HCT116 (cell line): ENCODE results near the gene ZNF582. TPM values are rescaled to one million over a fixed set of nuclear protein-coding genes. Genes with fewer than 3 reads are reported as not detected.

ENCODE experiments used
- ATAC-seq: fragments of 200-7000 bp; cut with Tn5 transposase; 2 replicates; pipeline ENCODE4 v1.9.1; 2020; ENCODE audit warnings: mild to moderate bottlenecking, moderate library complexity
- BruUV-seq: library from RNA; stranded (reverse); fragments of 400-500 nt; replicated peaks from 2 replicates; lab custom pipeline; 2021; lab: Mats Ljungman, UMichigan
- CTCF ChIA-PET: fragments of 300-600 bp; sonication (Branson Sonifier 250); formaldehyde crosslinking; loops from one replicate; lab custom pipeline; 2021; ENCODE audit warnings: antibody characterized with exemption; lab: Charles Lee
- POLR2A ChIA-PET: fragments of 300-600, 350-600 bp; sonication (Branson Sonifier 250); formaldehyde crosslinking; loops from one replicate; lab custom pipeline; 2021; ENCODE audit warnings: antibody characterized with exemption; lab: Charles Lee
- RAD21 ChIA-PET, 2 experiments: fragments of 300-600 bp; sonication (Branson Sonifier 250); formaldehyde crosslinking; loops; one replicate each; lab custom pipeline; 2023; ENCODE audit warnings: low total read pairs in 2 of 2; ENCODE audit not compliant: uncharacterized antibody in 2 of 2, unreplicated experiment in 2 of 2, low non-redundant PET in 1 of 2; lab: Charles Lee
- DNase-seq: peaks from one replicate; pipeline ENCODE4 v3.0.0-alpha.2; 2010; ENCODE audit warnings: low read depth, low spot score
- H2AFZ ChIP-seq: fragments of 200-600 bp; shearing (Covaris generic), sonication (generic); 2 replicates; pipeline ENCODE4 v1.6.1; 2017; ENCODE audit warnings: low read depth, mixed run types, mixed read lengths, antibody characterized with exemption, low read length; ENCODE audit not compliant: poor library complexity, severe bottlenecking
- H3K27ac ChIP-seq: 2 replicates; pipeline ENCODE4 v1.5.1; 2012; ENCODE audit warnings: low read depth, low read length
- H3K27me3 ChIP-seq: fragments of 200-600 bp; sonication (generic); 2 replicates; pipeline ENCODE4 v1.6.1; 2016; ENCODE audit warnings: mixed run types, low read length, mixed read lengths; ENCODE audit not compliant: insufficient read depth
- H3K36me3 ChIP-seq, 2 experiments: fragments of 200-500 bp in 1 of 2; fragments of 200-600 bp in 1 of 2; sonication (Bioruptor generic) in 1 of 2; sonication (generic) in 1 of 2; 2 replicates each; pipeline versions ENCODE4 v1.5.1 to v1.6.1; 2014 to 2016; ENCODE audit warnings: low read length in 2 of 2, inconsistent platforms in 1 of 2, mixed read lengths in 1 of 2, mixed run types in 1 of 2; ENCODE audit not compliant: insufficient read depth in 2 of 2, control insufficient read depth in 1 of 2
- H3K4me1 ChIP-seq, 2 experiments: fragments of 200-600 bp in 1 of 2; sonication (generic) in 1 of 2; 2 replicates each; pipeline versions ENCODE4 v1.5.1 to v1.6.1; 2012 to 2017; ENCODE audit warnings: low read length in 2 of 2, inconsistent platforms in 1 of 2, mild to moderate bottlenecking in 1 of 2, mixed read lengths in 1 of 2, mixed run types in 1 of 2, moderate library complexity in 1 of 2; ENCODE audit not compliant: insufficient read depth in 2 of 2, control insufficient read depth in 1 of 2
- H3K4me2 ChIP-seq: fragments of 200-600 bp; sonication (generic); 2 replicates; pipeline ENCODE4 v1.6.1; 2017; ENCODE audit warnings: mixed run types, low read length, mixed read lengths
- H3K4me3 ChIP-seq, 2 experiments: fragments of 200-600 bp in 1 of 2; sonication (generic) in 1 of 2; replicated peaks in 1 of 2; 2 replicates each; pipeline ENCODE4 v1.5.1; 2011 to 2016; ENCODE audit warnings: low read length in 2 of 2, control low read depth in 1 of 2, low read depth in 1 of 2, mild to moderate bottlenecking in 1 of 2, mixed read lengths in 1 of 2, mixed run types in 1 of 2
- H3K79me2 ChIP-seq: fragments of 200-600 bp; sonication (generic); 2 replicates; pipeline ENCODE4 v1.6.1; 2017; ENCODE audit warnings: mild to moderate bottlenecking, mixed run types, low read length, moderate library complexity, mixed read lengths; ENCODE audit not compliant: insufficient read depth
- H3K9ac ChIP-seq: fragments of 200-600 bp; sonication (generic); 2 replicates; pipeline ENCODE4 v1.6.1; 2016; ENCODE audit warnings: low read length, mixed read lengths
- H3K9me2 ChIP-seq: fragments of 200-600 bp; sonication (generic), shearing (Covaris generic); 2 replicates; pipeline ENCODE4 v1.6.1; 2017; ENCODE audit warnings: mixed run types, mild to moderate bottlenecking, moderate library complexity; ENCODE audit not compliant: insufficient read depth
- H3K9me3 ChIP-seq, 2 experiments: fragments of 200-500 bp in 1 of 2; fragments of 200-600 bp in 1 of 2; sonication (Bioruptor generic) in 1 of 2; sonication (generic) in 1 of 2; 2 replicates each; pipeline ENCODE4 v1.6.1; 2014 to 2017; ENCODE audit warnings: low read length in 2 of 2, mixed read lengths in 2 of 2, inconsistent platforms in 1 of 2, low read depth in 1 of 2, mild to moderate bottlenecking in 1 of 2, mixed run types in 1 of 2, moderate library complexity in 1 of 2; ENCODE audit not compliant: control insufficient read depth in 1 of 2, insufficient read depth in 1 of 2
- H4K20me1 ChIP-seq: fragments of 200-600 bp; sonication (generic), shearing (Covaris generic); 2 replicates; pipeline ENCODE4 v1.6.1; 2017; ENCODE audit warnings: mixed run types, mild to moderate bottlenecking, moderate library complexity; ENCODE audit not compliant: insufficient read depth
- ELF1 ChIP-seq: IDR thresholded peaks from 2 replicates; pipeline ENCODE4 v1.6.1; 2012; ENCODE audit warnings: low read depth, borderline replicate concordance
- EZH2 ChIP-seq: fragments of 200-600 bp; sonication (generic); IDR thresholded peaks from 2 replicates; pipeline ENCODE4 v1.6.1; 2017; ENCODE audit warnings: antibody characterized with exemption, mixed run types
- JUND ChIP-seq: IDR thresholded peaks from 2 replicates; pipeline ENCODE4 v1.6.1; 2012
- POLR2A ChIP-seq: IDR thresholded peaks from 2 replicates; pipeline ENCODE4 v1.7.0; 2011; ENCODE audit warnings: borderline replicate concordance; ENCODE audit not compliant: insufficient read depth, insufficient read length; ENCODE audit errors: extremely low read depth
- POLR2AphosphoS5 ChIP-seq: IDR thresholded peaks from 2 replicates; pipeline ENCODE4 v1.6.1; 2011; ENCODE audit warnings: mild to moderate bottlenecking, low read depth, low read length, moderate library complexity
- RAD21 ChIP-seq: IDR thresholded peaks from 2 replicates; pipeline ENCODE4 v1.6.1; 2012; ENCODE audit warnings: low read depth, mild to moderate bottlenecking
- ZNF274 ChIP-seq: fragments of 200-500 bp; sonication (Bioruptor generic); IDR thresholded peaks from 2 replicates; pipeline ENCODE4 v1.6.1; 2014; ENCODE audit warnings: mild to moderate bottlenecking, low read depth, low read length, inconsistent platforms
- intact Hi-C: fragments of 100-400 bp; cut with micrococcal nuclease; formaldehyde crosslinking; loops from 2 replicates; pipeline ENCODE4 v1.10.0; 2022
- total RNA-seq: library from RNA; stranded (reverse); gene quantifications from one replicate; pipeline ENCODE4 v1.2.1, GENCODE V29; 2021; ENCODE audit not compliant: unreplicated experiment
- TF ChIP-seq, protein P1 (sequence below): IDR thresholded peaks from 2 replicates; pipeline ENCODE4 v1.6.1; 2012; ENCODE audit warnings: low read depth

ZNF582 gene
- total RNA-seq, 1 experiment from 2014 or later, result not detected

DNA sequence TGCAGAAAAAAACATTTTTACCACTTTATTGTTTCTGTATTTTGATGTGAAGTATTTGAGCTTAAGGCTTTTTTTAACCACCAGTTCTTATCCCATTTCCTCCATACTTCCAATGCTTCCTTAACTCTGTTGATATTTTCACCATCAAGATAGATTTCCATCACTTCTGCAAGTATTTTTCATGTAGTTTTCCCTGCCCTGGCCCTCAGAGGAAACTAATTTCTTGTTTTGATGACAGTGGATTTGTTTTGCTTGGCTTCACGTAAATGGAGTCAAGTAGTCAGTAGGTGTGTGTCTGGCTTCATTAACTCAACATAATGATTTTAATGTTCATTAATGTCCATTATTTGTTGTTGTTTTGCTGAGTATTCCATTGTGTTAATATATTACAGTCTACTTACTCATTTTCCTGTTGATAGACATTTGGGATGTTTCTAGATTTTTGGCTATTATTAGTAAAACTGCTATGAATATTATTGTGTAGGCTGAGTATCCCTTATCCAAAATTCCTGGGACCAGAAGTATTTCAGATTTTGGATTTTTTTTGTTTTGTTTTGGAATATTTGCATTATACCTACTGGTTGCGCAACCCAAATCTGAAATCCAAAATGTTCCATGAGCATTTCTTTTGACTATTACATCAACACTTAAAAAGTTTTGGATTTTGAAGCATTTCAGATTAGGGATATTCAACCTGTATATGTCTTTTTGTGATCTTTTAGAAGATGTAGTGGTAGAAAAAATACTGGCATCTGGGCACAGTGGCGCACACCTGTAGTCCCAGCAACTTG is 23.3 kb downstream of the ZNF582 start:
- TF ChIP-seq ZNF274, result no peak
- TF ChIP-seq POLR2A, result no peak
- TF ChIP-seq ELF1, result no peak
- TF ChIP-seq, protein P1, sequence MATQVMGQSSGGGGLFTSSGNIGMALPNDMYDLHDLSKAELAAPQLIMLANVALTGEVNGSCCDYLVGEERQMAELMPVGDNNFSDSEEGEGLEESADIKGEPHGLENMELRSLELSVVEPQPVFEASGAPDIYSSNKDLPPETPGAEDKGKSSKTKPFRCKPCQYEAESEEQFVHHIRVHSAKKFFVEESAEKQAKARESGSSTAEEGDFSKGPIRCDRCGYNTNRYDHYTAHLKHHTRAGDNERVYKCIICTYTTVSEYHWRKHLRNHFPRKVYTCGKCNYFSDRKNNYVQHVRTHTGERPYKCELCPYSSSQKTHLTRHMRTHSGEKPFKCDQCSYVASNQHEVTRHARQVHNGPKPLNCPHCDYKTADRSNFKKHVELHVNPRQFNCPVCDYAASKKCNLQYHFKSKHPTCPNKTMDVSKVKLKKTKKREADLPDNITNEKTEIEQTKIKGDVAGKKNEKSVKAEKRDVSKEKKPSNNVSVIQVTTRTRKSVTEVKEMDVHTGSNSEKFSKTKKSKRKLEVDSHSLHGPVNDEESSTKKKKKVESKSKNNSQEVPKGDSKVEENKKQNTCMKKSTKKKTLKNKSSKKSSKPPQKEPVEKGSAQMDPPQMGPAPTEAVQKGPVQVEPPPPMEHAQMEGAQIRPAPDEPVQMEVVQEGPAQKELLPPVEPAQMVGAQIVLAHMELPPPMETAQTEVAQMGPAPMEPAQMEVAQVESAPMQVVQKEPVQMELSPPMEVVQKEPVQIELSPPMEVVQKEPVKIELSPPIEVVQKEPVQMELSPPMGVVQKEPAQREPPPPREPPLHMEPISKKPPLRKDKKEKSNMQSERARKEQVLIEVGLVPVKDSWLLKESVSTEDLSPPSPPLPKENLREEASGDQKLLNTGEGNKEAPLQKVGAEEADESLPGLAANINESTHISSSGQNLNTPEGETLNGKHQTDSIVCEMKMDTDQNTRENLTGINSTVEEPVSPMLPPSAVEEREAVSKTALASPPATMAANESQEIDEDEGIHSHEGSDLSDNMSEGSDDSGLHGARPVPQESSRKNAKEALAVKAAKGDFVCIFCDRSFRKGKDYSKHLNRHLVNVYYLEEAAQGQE, result no peak
- TF ChIP-seq POLR2AphosphoS5, result no peak
- TF ChIP-seq RAD21, result no peak
- TF ChIP-seq JUND, result no peak
- TF ChIP-seq EZH2, result no peak
- no peaks in the 10 kb centered on the region for H3K27me3 ChIP-seq
- H3K9me3 ChIP-seq, result peaks cover 5 to 11% of the 10 kb centered on the region in 2 experiments; a peak in 2 of 4 replicates
- intact Hi-C loops, result no loop called here
- no TSS peak for BruUV-seq
- ChIA-PET RAD21 (no interaction called here), POLR2A (no interaction called here), CTCF (no interaction called here)
- H3K4me1 ChIP-seq, result no peaks in the 10 kb centered on the region
- no peaks in the 10 kb centered on the region for H3K9me2 ChIP-seq
- H2AFZ ChIP-seq, result no peak overlapping the region
- H3K4me3 ChIP-seq, result no peak overlapping the region
- ATAC-seq (no peak), DNase-seq (no peak)
- no peak overlapping the region for H3K4me2 ChIP-seq
- no peaks in the 10 kb centered on the region for H3K36me3 ChIP-seq
- H4K20me1 ChIP-seq, result no peaks in the 10 kb centered on the region
- no peak overlapping the region for H3K9ac ChIP-seq
- H3K79me2 ChIP-seq, result no peaks in the 10 kb centered on the region
- H3K27ac ChIP-seq, result no peak overlapping the region
